Effector CD4-positive, alpha-beta T cell (primary cell): ENCODE measurements around the gene SEC14L5.
"Not testable (repeated sequence)": the region's sequence is repeated elsewhere in the genome, so short reads cannot be mapped to it uniquely, and the experiment has no call there.

Source experiments
- DNase-seq: peaks from one replicate; pipeline ENCODE4 v3.0.0-alpha.2; 2020

SEC14L5 gene

DNA sequence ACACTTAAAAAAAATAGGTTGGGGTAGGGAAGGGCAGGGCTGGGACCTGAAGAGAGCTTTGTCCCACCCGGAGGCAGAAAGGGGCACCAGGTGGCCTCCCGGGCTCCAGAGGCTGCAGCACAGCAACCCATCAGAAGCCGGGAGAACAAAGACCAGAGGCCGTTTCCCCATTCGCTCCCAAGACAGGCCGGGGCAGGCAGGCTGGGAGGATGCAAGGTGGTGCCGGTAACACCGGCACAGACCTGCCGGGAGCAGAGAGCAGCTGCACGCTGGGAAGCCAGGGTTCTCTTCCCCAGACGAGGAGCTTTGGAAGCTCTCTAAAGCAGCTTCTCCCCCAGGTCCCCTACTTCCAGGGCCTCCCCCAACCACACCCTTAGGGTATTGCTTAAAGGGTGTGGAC lies 26.7 kb upstream of the SEC14L5 start:
- DNase-seq, result no peak

DNA sequence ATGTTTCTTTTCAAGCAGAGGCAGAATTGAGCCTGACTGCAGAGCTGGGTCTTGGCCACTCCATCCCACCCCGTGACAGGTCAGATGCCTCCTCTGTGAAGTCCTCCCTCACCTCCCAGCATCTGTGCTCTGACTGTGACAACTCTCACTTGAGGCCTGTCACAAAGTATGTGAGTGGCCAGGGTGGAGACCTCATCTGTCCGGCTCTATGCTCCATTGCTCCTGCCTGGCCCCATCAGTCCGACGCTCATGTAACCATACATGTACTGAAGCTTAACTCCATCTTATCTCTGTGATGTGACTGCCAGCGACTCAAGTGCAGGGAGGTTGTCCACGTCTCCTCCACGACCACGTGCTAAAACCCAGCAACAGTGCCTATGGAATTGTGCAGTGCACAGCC lies 24.7 kb upstream of the SEC14L5 start:
- no peak for DNase-seq

DNA sequence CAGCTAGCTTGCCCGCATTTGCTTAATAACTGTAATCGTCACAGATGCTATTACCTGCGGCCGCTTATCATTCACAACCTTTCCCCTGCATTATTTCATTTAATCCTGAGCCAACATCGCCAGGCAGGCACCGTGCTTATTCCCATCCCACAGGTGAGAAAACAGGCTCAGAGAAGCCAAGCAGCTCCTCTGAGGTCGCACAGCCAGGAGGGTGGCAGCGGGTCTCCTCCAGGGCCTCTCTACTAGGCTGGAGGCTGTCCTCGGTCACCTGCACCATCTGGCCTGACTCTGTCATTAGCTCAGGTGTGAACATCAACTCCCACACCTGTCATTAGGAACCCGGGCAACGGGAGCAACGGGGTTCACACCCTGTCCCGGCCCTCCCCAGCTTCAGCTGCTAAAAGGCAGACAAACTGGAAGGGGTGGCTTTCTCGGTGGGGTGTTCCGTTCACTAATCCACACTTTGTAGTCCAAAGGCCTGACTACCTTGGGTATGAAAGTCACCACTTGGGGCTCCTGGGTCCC lies 24.2 kb upstream of the SEC14L5 start:
- no peak for DNase-seq

DNA sequence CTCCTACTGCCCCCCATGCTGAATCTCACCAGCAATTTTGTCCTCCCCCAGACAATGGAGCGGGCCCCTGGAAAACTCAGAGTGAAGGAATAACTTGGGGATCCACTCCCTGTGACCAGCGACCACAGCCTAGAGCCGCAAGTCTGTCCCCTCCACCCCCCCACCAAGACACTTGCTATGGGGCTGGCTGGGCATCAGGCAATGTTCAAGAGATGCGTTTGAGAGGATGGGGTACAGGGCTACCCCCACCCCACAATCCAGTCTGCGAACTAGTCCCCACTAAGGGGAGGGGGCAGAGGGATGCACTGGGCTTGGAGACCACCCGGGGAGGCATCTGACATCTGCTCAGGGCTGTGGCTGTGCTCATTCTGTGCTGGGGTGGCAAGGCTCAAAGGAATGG lies 23.5 kb upstream of the SEC14L5 start:
- DNase-seq, result no peak

DNA sequence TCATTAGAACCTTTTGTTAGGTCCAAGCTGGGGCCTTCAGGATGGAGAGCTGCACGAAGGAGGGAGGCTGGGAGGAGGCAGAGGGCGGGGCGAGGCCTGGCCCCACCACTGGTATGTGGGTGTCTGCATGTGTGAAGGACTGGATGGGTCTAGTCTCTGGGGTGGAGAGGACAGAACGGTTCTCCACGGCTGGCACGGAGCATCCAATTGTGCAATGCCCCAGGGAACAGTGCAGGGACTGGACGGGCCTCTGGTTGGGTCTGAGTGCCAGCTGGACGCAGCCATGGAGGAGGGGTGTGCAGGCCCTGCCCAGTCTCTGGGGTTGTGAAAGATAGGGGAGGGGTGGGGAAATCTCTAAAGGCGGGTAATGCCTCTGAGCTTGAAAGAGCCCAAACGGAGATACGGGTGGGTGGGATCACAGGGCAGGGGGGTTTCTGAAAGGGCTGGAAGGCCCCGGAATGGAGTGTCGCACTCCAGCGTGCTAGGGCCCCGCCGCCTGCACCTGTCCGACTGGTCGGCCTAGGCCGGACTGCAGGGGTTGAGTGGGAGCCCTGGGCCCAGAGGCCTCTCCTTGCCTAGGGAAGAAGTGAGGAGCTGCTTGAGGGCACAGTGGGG lies 22.8 kb upstream of the SEC14L5 start:
- no peak for DNase-seq

DNA sequence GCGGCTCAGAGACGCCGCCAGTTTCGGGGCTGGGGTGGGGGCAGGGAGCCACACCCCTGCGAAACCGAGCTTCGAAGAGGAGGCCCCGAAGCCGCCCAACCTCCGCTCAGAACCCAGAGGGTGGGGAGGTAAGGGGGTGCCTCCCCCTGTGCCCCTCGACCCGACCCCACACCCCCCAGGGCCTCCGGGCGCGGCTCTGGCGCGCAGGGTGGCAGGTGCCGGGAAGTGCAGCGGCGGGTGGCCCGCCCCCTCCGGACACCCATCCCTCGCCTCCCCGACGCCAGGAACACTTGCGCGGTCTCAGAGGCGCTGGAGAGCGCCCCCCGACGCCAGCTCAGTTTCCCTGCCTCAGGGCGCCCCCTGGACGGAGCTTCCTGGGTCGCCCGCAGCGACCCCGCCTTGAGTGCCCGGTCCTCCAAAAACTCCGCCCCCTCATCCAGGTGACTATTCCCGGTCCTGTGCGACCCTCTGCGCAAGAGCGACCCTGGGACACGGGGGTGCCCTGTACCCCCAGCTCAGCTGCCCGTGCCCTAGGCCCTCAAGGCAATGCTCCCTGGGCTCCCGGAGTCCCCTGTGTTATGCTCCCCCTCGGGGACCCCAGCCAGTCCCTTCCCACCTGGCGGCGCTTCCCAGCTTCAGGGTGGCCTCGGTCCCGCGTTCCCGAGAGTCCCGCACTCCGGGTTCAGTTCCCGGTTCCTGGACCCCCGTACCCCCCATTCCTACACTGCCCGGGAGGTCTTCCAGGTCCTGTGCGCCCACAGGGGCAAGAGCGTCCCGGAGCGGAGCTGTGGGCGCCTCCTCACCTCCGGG lies 21.7 kb upstream of the SEC14L5 start:
- DNase-seq, result no peak

DNA sequence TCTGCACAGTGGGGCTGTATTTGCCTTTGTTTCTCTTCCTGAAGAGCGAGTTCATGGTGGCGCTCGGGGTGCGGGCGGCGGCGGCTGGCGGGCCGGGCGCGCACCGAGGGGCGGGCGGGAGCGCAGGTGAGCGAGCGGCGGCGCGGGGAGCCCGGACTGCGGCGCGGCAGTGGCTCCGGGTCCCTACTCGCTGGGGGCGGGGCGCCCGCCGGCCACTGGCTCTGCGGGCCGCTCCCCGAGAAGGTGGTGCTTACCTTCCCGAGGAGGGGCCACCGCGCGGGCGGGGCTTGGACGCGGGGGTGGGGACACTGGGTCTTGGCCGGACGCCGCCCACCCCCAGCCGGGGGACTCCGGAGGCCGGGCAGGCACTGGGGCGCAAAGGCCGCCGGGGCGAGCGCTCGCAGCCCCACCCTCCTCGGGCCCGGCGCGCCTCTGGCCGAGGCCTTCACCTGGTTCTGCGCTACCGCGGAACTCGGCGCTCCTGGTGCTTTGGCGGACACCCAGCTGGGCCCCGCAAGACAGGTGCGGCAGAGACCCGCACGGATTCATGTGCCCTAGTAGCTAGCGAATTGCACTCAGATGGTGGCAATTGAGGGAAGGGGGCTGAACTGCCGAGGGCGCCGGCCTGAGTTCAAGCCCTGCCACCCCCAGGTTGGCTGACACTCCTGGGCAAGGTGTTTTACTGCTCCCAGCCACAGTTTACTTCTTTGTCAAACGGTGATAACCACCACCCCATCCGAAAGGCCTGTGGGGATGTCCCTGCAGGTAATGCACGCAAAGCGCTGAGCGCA lies 20.9 kb upstream of the SEC14L5 start, which contains the start of gene PPL:
Gene PPL, minus strand, starts transcription at position 158 of the 791 bp plus-strand sequence. Its CDS starts 103 bp downstream, at position 55.
- no peak for DNase-seq

DNA sequence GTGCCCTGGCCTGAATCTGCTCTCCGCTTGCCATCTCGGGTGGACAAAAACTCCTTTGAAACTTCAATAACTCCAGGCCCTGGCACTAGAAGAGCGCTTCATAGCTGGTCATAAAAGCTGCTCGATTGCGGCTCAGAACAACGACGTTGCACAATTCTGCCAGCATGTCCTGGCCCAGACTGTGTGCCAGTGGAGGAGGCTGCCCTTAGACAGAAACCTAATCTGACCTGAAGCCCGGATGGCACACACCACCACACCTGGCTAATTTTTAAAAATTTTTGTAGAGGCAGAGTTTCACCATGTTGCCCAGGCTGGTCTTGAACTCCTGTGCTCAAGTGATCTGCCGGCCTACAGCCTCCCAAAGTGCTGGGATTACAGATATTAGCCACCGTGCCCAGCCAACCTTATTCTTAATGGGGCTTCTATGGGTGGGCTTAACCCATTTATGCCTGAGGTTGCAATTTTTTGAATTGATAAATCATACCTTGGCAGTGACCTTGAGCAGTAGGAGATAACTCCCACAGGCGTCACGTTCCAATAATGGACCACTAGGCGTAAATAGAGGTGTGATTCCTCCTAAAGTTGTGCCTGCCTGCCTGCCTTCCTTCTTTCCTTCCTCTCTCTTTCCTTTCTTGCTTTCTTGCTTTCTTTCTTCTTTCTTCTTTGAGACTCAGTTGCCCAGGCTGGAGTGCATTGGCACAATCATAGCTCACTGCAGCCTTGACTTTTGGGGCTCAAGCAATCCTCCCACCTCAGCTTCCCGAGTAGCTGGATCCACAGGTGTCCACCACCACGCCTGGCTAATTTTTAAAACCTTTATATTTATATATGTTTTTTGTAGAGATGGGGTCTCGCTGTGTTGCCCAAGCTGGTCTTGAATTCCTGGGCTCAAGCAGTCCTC lies 20.1 kb upstream of the SEC14L5 start:
- no peak for DNase-seq

DNA sequence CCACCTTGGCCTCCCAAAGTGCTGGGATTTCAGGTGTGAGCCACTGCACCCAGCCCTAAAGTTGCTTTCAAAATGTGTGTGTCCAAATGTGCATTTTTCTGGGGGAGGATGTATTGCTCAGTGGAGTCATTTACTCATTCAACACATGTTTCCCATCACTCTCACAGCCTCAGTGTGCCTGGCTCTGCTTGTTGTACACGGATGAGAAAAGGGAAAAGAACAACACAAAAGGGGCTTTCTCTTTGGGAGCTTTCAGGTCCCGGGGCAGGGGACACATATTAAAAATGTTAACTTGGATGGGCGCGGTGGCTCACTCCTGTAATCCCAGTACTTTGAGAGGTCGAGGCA lies 19.5 kb upstream of the SEC14L5 start:
- no peak for DNase-seq

DNA sequence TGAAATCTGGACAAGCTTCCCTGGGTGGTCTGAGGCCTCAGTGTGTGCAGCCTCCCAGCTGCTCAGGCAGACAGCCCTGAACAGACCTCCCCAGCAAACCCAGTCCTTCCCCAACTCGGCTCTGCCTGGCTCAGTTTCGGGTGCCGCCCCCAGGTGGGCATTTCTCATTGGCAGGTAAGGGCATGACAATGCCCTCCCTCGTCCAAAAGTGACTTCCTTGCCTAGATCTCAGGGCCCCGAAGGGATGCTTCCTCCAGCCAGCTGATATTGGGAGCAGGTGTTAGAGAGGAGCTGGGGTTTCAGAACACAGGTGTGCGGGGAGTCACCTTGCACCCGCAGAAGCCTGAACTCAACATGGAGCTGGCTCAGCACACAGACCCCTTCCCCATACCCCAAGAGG lies 17.4 kb upstream of the SEC14L5 start:
- DNase-seq, result no peak

DNA sequence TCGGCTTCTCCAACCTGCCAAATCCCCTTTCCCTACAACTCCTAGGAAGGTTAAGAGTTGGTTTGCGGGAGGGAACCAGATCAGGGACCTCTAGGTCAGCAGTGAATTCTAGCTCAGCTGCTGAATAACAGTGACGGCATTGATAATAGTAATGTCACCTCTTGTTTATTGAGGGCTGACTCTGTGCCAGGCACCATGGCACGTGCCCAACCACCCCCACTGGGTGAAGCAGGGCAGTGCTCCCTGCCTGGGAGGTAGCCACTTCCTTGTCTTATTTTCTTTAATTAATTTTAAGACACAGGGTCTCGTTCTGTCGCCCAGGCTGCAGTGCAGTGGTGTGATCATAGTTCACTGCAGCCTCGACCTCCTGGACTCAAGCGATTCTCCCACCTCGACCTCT lies 15.6 kb upstream of the SEC14L5 start:
- no peak for DNase-seq

DNA sequence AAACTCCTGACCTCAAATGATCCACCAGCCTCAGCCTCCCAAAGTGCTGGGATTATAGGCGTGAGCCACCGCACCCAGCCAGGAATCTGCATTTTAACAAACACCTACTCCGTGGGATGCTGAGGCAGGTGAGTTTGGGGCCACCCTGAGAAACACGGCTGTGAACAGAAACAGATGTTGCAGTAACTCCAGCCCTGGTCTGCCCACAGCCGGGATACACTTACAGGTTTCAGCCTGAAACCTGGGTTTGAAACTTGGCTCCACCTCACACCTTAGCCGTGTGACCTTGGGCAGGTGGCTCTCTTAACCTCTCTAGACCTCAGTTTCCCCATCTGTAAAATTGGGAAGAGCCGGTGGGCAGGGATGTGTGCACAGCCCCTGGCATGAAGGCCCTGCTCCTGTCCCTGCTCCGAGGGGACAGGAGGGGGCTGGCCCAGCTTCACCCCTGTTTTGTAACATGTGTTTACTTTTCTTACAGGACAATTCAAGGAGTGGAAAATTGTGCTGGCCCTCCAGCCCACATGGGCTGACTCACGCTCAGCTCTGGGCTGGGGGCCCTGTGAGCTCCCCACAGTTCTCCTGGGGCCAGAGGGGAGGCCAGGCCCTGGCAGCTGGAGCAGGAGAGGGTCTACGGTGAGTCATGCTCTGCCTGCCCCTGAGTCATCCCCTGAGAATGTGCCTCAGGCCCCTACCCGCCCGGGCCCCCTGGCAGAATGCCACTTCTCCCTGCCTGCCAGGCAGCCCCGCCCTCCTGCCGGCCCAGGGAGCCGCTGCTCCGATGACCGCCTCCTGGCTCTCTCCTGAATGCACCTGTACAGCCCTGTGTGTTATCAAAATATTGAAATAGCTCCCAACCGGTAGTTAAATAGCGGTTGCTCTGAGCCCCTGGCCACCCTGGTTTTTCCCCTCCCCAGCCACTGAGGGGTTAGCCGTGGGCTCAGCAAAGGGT lies 13.5 kb upstream of the SEC14L5 start:
- DNase-seq, result no peak

DNA sequence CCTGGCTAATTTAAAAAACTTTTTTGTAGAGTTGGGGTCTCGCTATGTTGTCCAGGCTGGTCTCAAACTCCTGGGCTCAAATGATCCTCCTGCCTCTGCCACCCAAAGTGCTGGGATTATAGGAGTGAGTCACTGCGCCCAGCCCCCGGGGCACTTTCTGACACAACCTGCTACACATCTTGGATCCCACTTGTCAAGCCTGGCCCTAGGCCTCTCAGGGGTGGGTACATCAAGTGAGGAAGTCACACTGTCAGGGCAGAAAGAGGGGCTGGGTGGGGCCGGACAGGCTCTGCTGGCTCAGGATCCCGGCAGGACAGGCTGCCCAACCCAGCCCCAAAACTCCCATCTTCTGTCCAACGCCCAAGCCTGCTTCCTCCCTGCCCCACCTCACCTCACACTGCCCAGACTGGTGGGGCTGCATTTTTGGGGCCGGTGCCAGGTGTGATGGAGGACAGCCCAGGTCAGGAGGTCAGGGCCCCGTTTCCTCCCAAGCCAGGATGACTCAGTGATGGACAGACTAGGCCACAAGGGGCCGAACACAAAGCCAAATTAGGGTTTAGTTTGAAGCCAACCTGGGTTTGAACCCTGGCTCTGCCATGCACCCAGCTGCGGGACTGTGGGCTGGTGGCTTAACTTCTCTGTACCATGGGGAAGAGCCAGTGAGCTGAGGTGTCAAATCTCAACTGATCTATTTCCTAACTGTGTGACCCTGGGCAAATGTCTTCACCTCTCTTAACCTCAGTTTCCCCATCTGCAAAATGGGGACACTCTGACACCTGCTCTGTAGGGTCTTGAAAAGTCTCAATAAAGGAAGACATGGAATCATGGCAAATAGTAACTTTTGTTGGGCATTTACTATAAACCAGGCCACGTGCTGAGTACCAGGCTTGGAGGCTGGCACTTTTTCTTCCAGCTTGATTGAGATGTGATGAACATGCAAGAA lies 12.3 kb upstream of the SEC14L5 start:
- no peak for DNase-seq

DNA sequence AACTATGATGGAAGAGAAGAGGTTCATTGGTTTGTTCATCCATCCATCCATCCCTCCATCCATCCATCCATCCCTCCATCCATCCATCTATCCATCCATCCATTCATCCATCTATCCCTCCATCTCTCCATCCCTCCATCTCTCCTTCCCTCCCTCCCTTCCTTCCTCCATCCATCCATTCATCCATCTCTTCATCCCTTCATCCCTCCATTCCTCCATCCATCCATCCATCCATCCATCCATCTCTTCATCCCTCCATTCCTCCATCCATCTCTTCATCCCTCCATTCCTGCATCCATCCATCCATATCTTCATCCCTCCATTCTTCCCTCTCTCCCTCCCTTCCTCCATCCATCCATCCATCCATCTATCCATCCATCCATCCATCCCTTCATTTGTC lies 11.2 kb upstream of the SEC14L5 start:
- DNase-seq, result no peak

DNA sequence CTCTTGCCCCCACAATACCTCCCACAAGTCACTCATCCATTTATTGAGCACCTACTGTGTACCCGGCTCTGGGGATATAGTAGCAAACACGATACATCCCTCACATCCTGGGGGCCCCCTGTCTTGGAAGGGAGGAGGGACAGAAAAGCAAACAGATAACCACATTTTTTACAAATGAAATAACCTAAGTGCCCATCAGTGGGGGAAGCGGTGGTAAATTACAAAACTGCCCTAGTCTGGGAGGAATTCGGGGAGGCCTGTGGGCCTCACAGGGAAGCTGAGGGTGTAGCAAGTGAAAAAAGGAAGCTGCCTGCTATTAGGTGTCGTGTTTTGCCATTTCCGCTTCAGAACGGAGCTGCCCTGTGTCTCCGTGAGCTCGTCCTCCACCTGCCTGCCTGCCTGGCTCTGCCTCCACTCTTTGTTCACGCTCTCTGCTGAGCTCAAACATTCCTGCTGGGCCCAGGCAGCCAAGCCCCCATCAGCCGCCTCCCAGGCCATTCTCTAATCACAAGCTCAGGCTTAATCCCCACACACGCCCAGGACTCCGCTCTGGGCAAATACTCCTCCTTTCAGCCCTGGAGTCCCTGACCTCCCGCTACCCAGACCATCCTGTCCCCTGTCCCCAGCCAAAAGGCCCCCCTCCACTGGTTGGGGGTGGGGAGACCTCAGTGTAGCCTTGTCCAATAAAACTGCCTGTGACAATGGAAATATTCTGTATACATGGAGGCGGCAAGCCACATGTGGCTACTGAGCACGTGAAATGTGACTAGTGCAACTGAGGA lies 10.2 kb upstream of the SEC14L5 start:
- no peak for DNase-seq

DNA sequence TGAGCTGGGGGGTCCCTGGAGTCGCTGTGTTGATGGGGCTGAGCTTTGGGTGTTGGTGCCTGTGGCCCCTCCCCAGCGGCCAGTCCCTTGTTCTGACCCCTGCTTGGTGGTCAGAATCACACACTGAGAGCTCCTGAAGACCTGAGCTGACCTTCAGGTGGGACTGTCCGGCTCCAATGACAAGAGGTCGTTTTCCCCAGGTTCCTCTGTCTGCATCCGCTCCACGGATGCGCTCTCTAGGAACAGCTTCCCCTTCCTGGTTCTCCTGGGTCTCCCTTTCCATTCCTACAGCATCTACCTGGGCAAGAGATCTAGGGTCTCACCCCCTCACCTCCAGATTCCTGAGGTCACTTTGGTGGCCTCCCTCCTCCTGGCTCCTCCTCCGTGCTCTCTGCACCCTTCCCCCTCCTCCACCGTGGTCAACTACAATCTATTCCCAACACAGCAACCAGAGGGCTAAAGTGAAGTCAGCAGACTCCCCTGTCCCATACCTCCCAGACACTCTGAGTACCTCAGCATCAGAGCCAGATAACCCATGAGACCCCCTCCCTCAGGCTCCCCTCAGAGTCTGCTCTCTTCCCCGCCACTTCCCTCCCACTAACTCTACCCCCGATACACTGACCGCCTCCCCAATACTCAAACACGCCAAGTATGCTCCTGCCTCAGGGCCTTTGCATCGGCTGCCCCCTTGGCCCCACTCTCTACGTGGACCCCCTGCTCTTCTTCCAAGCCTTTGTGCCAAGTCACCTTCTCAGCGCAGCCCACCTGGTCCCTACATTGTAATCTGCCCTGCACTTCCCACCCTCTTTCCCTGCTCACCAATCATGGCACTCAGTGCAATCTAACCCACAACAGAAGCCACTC lies 9.0 kb upstream of the SEC14L5 start:
- DNase-seq, result no peak

DNA sequence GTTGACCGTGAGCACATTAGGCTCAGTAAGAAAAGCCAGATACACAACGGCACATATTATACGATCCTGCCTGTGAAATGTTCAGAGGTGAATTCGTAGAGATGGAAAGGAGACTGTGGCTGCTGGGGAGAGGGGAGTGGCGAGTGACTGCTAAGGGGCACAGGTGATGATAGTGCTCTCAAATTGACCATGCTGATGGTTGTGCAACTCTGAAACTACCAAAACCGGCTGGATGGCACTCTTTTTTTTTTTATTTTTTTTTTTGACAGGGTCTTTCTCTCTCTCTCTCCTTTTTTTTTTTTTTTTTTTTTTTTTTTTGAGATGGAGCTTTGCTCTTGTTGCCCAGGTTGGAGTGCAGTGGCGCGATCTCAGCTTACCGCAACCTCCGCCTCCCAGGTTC lies 8.1 kb upstream of the SEC14L5 start:
- DNase-seq, result no peak

DNA sequence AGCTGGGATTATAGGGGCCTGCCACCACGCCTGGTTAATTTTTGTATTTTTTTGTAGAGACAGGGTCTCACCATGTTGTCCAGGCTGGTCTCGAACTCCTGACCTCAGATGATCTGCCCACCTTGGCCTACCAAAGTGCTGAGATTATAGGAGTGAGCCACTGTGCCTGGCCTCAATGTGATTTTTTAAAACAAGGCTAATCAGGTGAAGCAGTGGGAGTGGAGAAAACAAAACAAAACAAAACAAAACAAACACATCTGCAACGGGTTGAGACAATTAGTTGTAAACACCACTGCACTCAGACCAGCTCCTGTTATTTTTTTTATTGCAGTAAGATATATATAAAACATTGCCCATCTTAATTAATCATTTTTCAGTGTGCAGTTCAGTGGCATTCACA lies 6.5 kb upstream of the SEC14L5 start:
- not testable (repeated sequence) for DNase-seq
